K562 (cell line): ENCODE results near the gene FRMD1. TPM values are rescaled to one million over a fixed set of nuclear protein-coding genes. Genes with fewer than 3 reads are reported as not detected.

Experiments
- ATAC-seq: fragments of 200-7000 bp; cut with Tn5 transposase; 3 replicates; pipeline ENCODE4 v1.9.1; 2020; ENCODE audit warnings: moderate library complexity
- BruUV-seq: library from RNA; stranded (reverse); fragments of 400-500 nt; replicated peaks from 2 replicates; lab custom pipeline; 2021; lab: Mats Ljungman, UMichigan
- CTCF ChIA-PET: fragments of 300-600 bp; formaldehyde crosslinking; extraction: SDS; loops from one replicate; lab custom pipeline; 2021; ENCODE audit warnings: low intra/inter-chr PET ratio; lab: Yijun Ruan, JAX
- POLR2A ChIA-PET: fragments of 300-600, 350-650 bp; sonication (Branson Sonifier 250); formaldehyde crosslinking; extraction: SDS; loops from one replicate; lab custom pipeline; 2021; ENCODE audit warnings: antibody characterized with exemption, inconsistent platforms; lab: Yijun Ruan, JAX
- DNase-seq, 4 experiments: peaks; one replicate each; pipeline versions ENCODE4 v3.0.0 to v3.0.0-alpha.2; 2011 to 2018; ENCODE audit warnings: low spot score in 3 of 4, mixed read lengths in 3 of 4; ENCODE audit errors: extremely low read depth in 1 of 4
- FAIRE-seq: peaks from 2 replicates; lab custom pipeline; 2011; peaks lifted over from hg19 to GRCh38; lab: Jason Lieb, UNC
- H2AFZ ChIP-seq: 2 replicates; pipeline ENCODE4 v1.6.0; 2011; ENCODE audit warnings: low read depth, low read length, control low read depth, inconsistent platforms
- H3K27ac ChIP-seq: fragments of 200-600 bp; 3 replicates; pipeline ENCODE4 v1.8.0; 2011; ENCODE audit warnings: low read depth, mild to moderate bottlenecking, control low read depth, inconsistent platforms, low read length, moderate library complexity, mixed read lengths; ENCODE audit errors: extremely low read depth
- H3K27me3 ChIP-seq, 2 experiments: fragments of 300-600 bp in 1 of 2; 2 replicates in 1 of 2; 3 replicates in 1 of 2; pipeline versions ENCODE4 v1.6.0 to v1.8.0; 2011; ENCODE audit warnings: inconsistent platforms in 2 of 2, low read length in 2 of 2, mild to moderate bottlenecking in 1 of 2, mixed read lengths in 1 of 2, moderate library complexity in 1 of 2; ENCODE audit not compliant: control insufficient read depth in 2 of 2, insufficient read depth in 2 of 2
- H3K36me3 ChIP-seq: fragments of 300-600 bp; 3 replicates; pipeline ENCODE4 v1.8.0; 2011; ENCODE audit warnings: mild to moderate bottlenecking, low read length, inconsistent platforms; ENCODE audit not compliant: control insufficient read depth, insufficient read depth
- H3K4me1 ChIP-seq, 2 experiments: fragments of 200-600 bp in 1 of 2; replicated peaks in 1 of 2; 2 replicates in 1 of 2; 3 replicates in 1 of 2; pipeline versions ENCODE4 v1.5.1 to v1.8.0; 2011; ENCODE audit warnings: inconsistent platforms in 2 of 2, low read length in 2 of 2, mild to moderate bottlenecking in 1 of 2, mixed read lengths in 1 of 2, moderate library complexity in 1 of 2; ENCODE audit not compliant: control insufficient read depth in 2 of 2, insufficient read depth in 2 of 2
- H3K4me2 ChIP-seq: 2 replicates; pipeline ENCODE4 v1.6.1; 2011; ENCODE audit warnings: low read length, control low read depth, inconsistent platforms, mixed read lengths; ENCODE audit not compliant: insufficient read depth
- H3K4me3 ChIP-seq: fragments of 200-600 bp; sonication (generic), shearing (Covaris generic); 2 replicates; pipeline ENCODE4 v1.5.1; 2016; ENCODE audit warnings: control low read depth, inconsistent platforms
- H3K79me2 ChIP-seq: fragments of 200-600 bp; 3 replicates; pipeline ENCODE4 v1.8.0; 2011; ENCODE audit warnings: low read length, inconsistent platforms; ENCODE audit not compliant: control insufficient read depth, insufficient read depth
- H3K9ac ChIP-seq, 2 experiments: 2 replicates each; pipeline versions ENCODE4 v1.6.0 to v1.6.1; 2011; ENCODE audit warnings: low read depth in 2 of 2, low read length in 2 of 2, control low read depth in 1 of 2, inconsistent platforms in 1 of 2, mild to moderate bottlenecking in 1 of 2, mixed read lengths in 1 of 2; ENCODE audit not compliant: insufficient read depth in 1 of 2
- H3K9me1 ChIP-seq: one replicate; pipeline ENCODE4 v1.6.0; 2011; ENCODE audit warnings: inconsistent platforms, mild to moderate bottlenecking, low read length, moderate library complexity; ENCODE audit not compliant: control insufficient read depth, insufficient read depth
- H3K9me3 ChIP-seq: replicated peaks from 2 replicates; pipeline ENCODE4 v1.5.1; 2011; ENCODE audit warnings: low read depth, low read length, inconsistent platforms; ENCODE audit not compliant: control insufficient read depth, insufficient read depth
- H4K20me1 ChIP-seq: replicated peaks from 2 replicates; pipeline ENCODE4 v1.6.1; 2011; ENCODE audit warnings: low read length, inconsistent platforms, mixed read lengths; ENCODE audit not compliant: control insufficient read depth, insufficient read depth
- CHD4 ChIP-seq: fragments of 200-600 bp; sonication (generic); IDR thresholded peaks from 3 replicates; pipeline ENCODE4 v1.6.1; 2012; ENCODE audit warnings: low read depth, mild to moderate bottlenecking, mixed read lengths, low read length, inconsistent platforms; ENCODE audit not compliant: insufficient read depth, insufficient replicate concordance, poor library complexity, severe bottlenecking
- DEAF1 ChIP-seq: fragments of 450-650 bp; formaldehyde crosslinking; IDR thresholded peaks from 2 replicates; pipeline ENCODE4 v1.4.0; 2020; ENCODE audit warnings: mild to moderate bottlenecking, moderate library complexity
- EWSR1 ChIP-seq: fragments of 450-650 bp; IDR thresholded peaks from 2 replicates; pipeline ENCODE4 v1.6.1; 2018; ENCODE audit warnings: borderline replicate concordance, mild to moderate bottlenecking, low read depth, moderate library complexity; ENCODE audit not compliant: partially characterized antibody
- RBM25 ChIP-seq: fragments of 200-400 bp; formaldehyde crosslinking; IDR thresholded peaks from 2 replicates; pipeline ENCODE4 v1.6.1; 2018; ENCODE audit warnings: low read length, low read depth, moderate library complexity; ENCODE audit not compliant: severe bottlenecking
- SMARCB1 ChIP-seq: IDR thresholded peaks from 2 replicates; pipeline ENCODE4 v1.6.1; 2011; ENCODE audit warnings: improper control_type of control experiment, low read depth; ENCODE audit not compliant: insufficient read length
- ZNF324 ChIP-seq: fragments of 250-450 bp; sonication (Bioruptor Pico); IDR thresholded peaks from 2 replicates; pipeline ENCODE4 v1.4.0; 2020; ENCODE audit warnings: mild to moderate bottlenecking
- ZNF354B ChIP-seq: fragments of 250-450 bp; sonication (Bioruptor Pico); IDR thresholded peaks from 2 replicates; pipeline ENCODE4 v1.4.0; 2020
- ZNF655 ChIP-seq: fragments of 250-450 bp; sonication (Bioruptor Pico); IDR thresholded peaks from 2 replicates; pipeline ENCODE4 v1.5.0; 2021
- WGBS: fragments of 100-300 bp; shearing (Covaris generic); methylation state at CpG from one replicate; pipeline ENCODE4 v1.1.6; 2016; ENCODE audit warnings: low coverage, mixed read lengths; ENCODE audit not compliant: insufficient coverage; ENCODE audit errors: missing lambda C conversion rate; 5-methylcytosine and 5-hydroxymethylcytosine counted together
- in situ Hi-C: fragments of 300-500 bp; cut with MboI; formaldehyde crosslinking; loops from 4 replicates; pipeline ENCODE4 v1.15.0; 2018; ENCODE audit warnings: inconsistent platforms, mixed read lengths
- intact Hi-C: fragments of 100-400 bp; cut with micrococcal nuclease; formaldehyde crosslinking; loops from 2 replicates; pipeline ENCODE4 v1.14.2; 2022
- polyA plus RNA-seq, 8 experiments: library from polyadenylated mRNA; depleted of rRNA in 4 of 8; stranded (reverse) in 5 of 8; unstranded in 3 of 8; fragments of >200 nt; fragmentation: Nextera tagmentation in 2 of 8; fragmentation: Illumina TruSeq in 1 of 8; extraction: Ambion mirVana in 2 of 8; extraction: Trizol in 1 of 8; gene quantifications; 2 replicates each; pipeline versions ENCODE4 v1.2.1 to v1.2.3, GENCODE V29; 2011 to 2014; ENCODE audit warnings: inconsistent platforms in 1 of 8, missing spikeins in 1 of 8
- total RNA-seq, 7 experiments: library from RNA; depleted of rRNA in 6 of 7; stranded (reverse); fragments of >200 nt in 6 of 7; fragmentation: Illumina TruSeq in 2 of 7; extraction: Trizol in 2 of 7; gene quantifications; 2 replicates each; pipeline versions ENCODE4 v1.2.1 to v1.2.3, GENCODE V29; 2011 to 2021; ENCODE audit warnings: low replicate concordance in 1 of 7
- TF ChIP-seq, protein P1 (sequence below), 2 experiments: fragments of 450-650 bp; IDR thresholded peaks; 2 replicates each; pipeline ENCODE4 v1.6.1; 2016; ENCODE audit warnings: mild to moderate bottlenecking in 2 of 2, borderline replicate concordance in 1 of 2, low read depth in 1 of 2, moderate library complexity in 1 of 2

Gene FRMD1
- total and polyA plus RNA-seq, 9 of the 15 experiments (the other 6 are each of a cell fraction or from before 2014, with no cell fraction given), result 0.01 to 0.04 (median 0.01) TPM; not detected in 6

DNA sequence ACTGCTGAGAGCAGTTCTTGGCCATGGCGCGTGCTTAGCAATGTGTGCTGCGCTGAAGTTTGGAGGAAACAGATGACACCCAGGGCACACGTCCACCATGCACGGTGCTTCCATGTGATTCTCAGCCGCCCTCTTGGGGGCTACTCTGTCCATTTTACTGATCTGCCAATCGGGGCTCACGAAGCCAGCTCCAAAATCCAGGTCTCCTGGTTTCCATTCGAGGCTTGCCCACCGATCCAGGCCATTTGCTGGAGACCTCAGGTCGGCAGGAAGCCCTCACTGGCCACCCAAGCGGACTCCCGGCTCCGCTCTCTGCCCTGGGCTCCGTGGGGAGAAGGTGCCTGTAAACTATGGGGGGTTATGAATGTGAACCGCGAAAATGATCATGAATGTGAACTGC lies 11.7 kb upstream of the FRMD1 start:
- no peaks in the 10 kb centered on the region for H3K36me3 ChIP-seq
- ATAC-seq (no peak), DNase-seq (no peak), FAIRE-seq (no peak)
- H3K79me2 ChIP-seq, result no peaks in the 10 kb centered on the region
- no peak overlapping the region for H3K27ac ChIP-seq
- 6% methylated on average over 17 of the region's 17 CpGs for WGBS
- H3K4me3 ChIP-seq, result no peak overlapping the region
- H3K9me3 ChIP-seq, result no peaks in the 10 kb centered on the region
- POLR2A ChIA-PET, result interaction anchor here (0.6 to 0.7 kb wide), 2 partner anchors 15 to 663 kb away, joined by 3 read pairs; no protein-coding TSS in a partner anchor
- peaks cover 0 to 11% of the 10 kb centered on the region in 2 experiments; a peak in 2 of 5 replicates for H3K4me1 ChIP-seq
- peaks cover 5% of the 10 kb centered on the region for H3K9me1 ChIP-seq
- no peak overlapping the region for H3K4me2 ChIP-seq
- BruUV-seq, result no TSS peak
- no peak overlapping the region for H2AFZ ChIP-seq
- CTCF ChIA-PET, result no interaction called here
- in situ Hi-C loops, result no loop called here
- H4K20me1 ChIP-seq, result peaks cover 30% of the 10 kb centered on the region
- H3K27me3 ChIP-seq, result peaks cover 67 to 94% of the 10 kb centered on the region in 2 experiments
- H3K9ac ChIP-seq, result no peak overlapping the region
- intact Hi-C loops, result no loop called here
- TF ChIP-seq CHD4 (no peak), ZNF655 (CRISPR knock-in tag) (no peak), RBM25 (no peak), ZNF324 (no peak), DEAF1 (no peak), SMARCB1 (no peak), EWSR1 (no peak), ZNF354B (CRISPR knock-in tag) (no peak)
- TF ChIP-seq, protein P1, sequence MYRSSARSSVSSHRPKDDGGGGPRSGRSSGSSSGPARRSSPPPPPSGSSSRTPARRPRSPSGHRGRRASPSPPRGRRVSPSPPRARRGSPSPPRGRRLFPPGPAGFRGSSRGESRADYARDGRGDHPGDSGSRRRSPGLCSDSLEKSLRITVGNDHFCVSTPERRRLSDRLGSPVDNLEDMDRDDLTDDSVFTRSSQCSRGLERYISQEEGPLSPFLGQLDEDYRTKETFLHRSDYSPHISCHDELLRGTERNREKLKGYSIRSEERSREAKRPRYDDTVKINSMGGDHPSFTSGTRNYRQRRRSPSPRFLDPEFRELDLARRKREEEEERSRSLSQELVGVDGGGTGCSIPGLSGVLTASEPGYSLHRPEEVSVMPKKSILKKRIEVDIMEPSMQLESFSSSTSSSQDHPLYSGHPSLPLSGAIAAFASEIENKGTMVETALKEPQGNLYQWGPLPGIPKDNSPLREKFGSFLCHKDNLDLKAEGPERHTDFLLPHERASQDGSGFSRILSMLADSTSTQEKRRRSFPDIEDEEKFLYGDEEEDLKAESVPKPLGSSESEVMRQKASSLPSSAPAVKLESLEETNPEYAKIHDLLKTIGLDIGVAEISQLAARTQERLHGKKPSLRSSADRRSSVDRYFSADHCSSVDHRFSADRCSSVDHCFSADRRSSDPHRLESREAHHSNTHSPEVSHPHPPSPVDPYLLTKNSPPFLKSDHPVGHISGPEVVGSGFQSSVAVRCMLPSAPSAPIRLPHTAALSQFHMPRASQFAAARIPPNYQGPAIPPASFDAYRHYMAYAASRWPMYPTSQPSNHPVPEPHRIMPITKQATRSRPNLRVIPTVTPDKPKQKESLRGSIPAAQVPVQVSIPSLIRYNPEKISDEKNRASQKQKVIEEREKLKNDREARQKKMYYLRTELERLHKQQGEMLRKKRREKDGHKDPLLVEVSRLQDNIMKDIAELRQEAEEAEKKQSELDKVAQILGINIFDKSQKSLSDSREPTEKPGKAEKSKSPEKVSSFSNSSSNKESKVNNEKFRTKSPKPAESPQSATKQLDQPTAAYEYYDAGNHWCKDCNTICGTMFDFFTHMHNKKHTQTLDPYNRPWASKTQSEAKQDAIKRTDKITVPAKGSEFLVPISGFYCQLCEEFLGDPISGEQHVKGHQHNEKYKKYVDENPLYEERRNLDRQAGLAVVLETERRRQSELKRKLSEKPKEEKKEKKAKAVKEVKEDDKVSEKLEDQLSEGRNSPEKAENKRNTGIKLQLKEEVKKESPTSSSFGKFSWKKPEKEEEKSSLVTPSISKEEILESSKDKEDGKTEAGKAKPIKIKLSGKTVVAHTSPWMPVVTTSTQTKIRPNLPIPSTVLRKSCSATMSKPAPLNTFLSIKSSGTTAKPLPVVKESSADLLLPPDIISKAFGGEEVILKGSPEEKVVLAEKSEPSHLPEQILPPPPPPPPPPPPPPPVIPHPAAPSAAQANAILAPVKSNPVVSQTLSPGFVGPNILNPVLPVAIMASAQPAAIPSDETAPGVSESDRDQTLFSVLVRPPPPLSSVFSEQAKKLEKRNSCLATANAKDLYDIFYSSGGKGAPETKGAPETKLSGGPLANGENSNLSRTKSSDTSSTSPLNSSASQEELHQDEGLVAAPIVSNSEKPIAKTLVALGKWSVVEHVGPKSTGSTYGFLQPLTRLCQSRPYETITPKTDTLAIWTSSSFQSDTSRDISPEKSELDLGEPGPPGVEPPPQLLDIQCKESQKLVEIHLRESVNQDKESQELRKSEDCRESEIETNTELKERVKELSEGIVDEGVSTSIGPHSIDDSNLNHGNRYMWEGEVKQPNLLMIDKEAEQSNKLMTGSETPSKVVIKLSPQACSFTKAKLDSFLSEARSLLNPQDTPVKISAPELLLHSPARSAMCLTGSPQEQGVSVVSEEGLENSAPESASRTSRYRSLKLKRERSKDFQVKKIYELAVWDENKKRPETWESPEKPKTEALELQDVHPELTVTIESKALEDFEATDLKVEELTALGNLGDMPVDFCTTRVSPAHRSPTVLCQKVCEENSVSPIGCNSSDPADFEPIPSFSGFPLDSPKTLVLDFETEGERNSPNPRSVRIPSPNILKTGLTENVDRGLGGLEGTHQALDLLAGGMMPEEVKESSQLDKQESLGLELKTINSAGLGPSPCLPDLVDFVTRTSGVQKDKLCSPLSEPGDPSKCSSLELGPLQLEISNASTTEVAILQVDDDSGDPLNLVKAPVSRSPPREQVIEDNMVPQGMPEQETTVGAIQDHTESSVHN (IDR thresholded peaks at IDR 0.05; ENCODE audit: borderline replicate concordance in 1 of 2, low read depth in 1 of 2), result no peak
